GM11168 (cell line): ENCODE data around the gene AATK.

Experiments used
- in situ Hi-C: fragments of 300-500 bp; cut with MboI; formaldehyde crosslinking; loops from one replicate; pipeline ENCODE4 v1.12.0; 2022; ENCODE audit warnings: low sequenced_read_pairs; ENCODE audit not compliant: unreplicated experiment

The AATK gene, protein sequence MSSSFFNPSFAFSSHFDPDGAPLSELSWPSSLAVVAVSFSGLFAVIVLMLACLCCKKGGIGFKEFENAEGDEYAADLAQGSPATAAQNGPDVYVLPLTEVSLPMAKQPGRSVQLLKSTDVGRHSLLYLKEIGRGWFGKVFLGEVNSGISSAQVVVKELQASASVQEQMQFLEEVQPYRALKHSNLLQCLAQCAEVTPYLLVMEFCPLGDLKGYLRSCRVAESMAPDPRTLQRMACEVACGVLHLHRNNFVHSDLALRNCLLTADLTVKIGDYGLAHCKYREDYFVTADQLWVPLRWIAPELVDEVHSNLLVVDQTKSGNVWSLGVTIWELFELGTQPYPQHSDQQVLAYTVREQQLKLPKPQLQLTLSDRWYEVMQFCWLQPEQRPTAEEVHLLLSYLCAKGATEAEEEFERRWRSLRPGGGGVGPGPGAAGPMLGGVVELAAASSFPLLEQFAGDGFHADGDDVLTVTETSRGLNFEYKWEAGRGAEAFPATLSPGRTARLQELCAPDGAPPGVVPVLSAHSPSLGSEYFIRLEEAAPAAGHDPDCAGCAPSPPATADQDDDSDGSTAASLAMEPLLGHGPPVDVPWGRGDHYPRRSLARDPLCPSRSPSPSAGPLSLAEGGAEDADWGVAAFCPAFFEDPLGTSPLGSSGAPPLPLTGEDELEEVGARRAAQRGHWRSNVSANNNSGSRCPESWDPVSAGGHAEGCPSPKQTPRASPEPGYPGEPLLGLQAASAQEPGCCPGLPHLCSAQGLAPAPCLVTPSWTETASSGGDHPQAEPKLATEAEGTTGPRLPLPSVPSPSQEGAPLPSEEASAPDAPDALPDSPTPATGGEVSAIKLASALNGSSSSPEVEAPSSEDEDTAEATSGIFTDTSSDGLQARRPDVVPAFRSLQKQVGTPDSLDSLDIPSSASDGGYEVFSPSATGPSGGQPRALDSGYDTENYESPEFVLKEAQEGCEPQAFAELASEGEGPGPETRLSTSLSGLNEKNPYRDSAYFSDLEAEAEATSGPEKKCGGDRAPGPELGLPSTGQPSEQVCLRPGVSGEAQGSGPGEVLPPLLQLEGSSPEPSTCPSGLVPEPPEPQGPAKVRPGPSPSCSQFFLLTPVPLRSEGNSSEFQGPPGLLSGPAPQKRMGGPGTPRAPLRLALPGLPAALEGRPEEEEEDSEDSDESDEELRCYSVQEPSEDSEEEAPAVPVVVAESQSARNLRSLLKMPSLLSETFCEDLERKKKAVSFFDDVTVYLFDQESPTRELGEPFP (N-terminal part only)

DNA sequence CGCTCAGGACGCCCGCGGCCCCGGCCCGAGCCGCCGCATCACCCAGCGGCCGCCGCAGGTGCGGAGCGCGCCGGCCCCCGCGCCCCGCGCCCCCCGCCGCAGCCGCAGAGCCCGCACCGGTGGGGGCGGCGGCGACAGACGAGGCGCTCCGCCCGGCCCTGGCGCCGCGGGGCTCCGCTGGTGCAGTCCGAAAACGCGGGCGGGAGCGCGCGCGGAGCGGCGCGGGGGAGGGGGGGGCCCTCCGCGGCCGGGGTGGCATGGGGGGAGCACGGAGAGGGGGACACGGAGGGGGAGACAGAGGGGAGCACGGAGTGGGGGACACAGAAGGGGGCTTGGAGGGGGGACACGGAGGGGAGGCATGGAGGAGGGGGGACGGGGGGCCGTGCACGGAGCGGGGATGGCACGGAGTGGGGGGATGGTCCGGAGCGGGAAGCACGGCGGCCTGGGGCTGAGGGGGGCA, at the start of gene AATK:
AATK (minus strand) TSS at position 189 of the 460 bp plus-strand sequence. CDS start 229 bp downstream, outside the sequence.
- in situ Hi-C loops = no loop called here

DNA sequence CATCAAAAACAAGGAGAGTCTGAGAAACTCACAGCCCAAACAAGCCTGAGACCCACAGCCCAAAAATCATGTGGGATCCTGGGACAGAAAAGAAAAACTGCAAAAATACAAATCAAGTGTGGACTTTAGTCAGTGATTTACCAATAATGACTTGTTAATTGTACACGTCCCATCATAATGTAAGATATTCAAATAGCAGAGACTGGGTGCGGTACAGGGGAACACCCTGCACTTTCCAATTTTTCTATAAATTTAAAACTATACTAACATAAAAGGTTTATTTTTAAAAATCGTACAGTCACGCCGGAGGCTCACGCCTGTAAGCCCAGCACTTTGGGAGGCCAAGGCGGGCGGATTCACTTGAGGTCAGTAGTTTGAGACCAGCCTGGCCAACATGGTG, 48.0 kb upstream of the AATK start:
- in situ Hi-C loops = no loop called here

DNA sequence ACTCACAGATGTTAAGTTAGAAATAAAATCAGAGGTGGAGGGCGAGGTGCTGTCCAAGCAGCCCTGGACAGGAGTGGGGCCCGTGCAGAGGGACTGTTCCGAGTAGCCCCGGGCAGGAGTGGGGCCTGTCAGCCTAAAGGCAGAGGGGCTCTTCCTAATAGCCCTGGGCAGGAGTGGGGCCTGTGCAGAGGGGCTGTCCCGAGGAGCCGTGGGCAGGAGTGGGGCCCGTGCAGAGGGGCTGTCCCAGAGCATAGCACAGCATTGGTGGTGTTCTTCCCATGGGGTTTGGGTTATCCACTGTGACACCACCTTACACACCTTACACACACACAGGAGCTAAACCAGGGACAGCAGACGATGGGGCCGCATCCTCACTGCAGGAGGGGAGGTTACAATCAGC, 46.3 kb upstream of the AATK start:
- in situ Hi-C loops = no loop called here

DNA sequence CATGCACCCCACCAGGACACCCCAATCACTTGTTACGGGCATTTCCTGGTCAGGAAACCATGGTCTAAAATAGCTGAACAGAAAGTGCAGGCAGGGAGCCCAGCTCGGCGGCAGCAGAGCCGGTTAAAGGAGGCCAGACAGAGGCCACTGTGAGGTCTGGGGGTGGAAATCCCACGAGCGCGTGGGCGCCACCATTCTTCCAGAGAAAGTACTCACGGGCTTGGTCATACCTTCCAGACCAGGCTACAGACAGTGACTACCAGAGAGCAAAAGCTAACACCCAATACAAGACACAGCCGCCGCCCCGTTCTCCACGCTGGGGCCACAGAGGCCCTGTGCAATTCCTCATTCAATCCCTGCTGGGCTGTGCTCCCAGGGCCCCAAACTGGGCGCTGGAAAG, 44.8 kb upstream of the AATK start:
- in situ Hi-C loops = no loop called here

DNA sequence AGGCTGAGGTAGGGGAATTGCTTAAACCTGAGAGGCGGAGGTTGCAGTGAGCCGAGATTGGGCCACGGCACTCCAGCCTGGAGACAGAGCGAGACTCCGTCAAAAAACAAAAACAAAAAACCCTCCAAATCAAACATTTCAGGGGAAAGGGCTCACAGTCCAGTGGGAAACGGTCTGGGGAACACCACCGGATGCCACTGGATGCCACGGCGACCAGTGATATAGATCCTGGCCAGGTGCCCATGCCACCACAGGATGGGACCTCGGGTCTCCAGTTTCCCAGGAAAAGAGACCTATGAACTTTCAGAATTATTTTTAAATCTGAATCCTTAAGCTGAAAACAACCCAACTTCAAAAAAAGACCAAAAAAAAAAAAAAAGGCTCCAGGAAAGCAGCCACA, 44.4 kb upstream of the AATK start:
- in situ Hi-C loops = no loop called here

DNA sequence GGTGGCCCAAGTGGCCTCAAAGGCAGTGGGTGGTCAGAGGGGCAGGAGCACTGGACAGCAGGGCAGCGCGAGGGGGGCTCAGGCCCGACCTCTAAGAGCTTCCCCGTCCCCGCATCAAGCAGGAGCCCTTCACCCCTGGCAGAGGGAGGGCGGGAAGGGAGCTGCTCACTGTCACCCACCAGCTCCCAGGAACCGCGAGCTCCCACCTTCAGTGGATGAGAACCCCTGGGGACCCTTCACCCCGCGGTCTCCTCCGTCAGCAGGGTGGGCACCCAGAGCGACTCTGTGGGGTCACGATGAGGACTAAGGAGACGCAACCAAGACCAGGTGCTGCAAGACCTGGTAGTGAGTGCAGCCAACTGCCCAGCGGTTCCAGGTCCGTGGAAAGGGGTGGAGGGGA, 43.1 kb upstream of the AATK start:
- in situ Hi-C loops = no loop called here

DNA sequence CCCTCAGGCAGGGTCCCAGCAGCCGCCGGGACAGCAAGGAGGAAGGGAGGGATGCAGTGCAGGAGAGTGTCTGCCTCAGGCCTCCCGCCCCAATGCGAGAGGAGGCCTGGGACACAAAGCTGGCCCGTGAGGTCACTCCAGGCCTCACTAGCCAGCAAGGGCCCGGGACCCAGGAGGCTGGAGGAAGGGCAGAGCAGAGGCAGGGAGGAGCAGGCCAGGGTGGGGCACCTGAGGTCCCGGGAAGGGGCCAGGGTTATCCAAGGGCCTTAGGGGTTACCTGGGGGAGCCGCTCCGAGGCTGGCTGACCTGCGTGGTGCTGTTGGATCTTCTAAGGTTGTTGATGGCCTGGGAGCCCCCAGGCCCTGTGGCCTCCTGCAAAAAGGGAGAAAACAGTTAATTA, 42.6 kb upstream of the AATK start:
- in situ Hi-C loops = no loop called here

DNA sequence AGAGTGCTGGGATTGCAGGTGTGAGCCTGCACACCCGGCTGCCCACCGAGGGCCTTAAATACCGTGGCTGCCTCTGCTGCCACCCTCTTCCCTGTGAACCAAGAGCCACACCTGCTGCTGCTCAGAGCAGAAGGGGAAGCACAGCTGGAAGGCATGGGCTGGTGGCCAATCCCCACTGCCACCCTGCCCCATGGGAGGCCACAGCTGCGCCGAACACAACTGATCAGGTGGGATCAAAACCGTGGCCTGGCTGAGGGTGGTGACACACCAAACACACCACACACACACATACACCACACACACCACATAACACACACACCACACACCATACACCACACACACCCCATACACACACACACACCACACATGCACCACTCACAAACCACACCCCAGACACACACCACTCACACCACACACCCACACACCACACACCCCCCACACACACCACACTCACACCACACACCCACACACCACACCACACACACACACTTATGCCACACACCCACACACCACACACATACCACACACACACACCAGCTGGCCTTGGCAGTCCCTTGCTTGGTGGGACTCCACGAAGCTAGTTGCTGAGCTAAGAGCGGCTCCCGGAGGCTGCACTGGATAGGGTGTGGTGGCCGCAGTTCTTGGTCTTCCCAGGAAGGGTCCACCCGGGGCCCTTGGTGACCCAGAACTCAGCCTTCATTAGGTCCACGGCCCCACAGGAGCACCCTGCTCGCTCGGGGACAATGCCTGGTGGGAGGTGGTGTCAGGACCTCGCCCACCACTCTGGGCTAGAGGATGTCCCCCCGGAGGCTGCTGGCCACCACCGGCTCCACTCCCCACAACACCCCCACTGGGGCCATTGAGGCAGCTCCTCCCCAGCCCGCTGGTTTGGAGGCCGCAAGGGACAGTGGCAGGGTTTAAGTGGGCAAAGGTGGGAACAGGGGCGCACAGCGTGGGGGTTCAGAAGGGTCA, 41.9 kb upstream of the AATK start:
- in situ Hi-C loops = no loop called here

DNA sequence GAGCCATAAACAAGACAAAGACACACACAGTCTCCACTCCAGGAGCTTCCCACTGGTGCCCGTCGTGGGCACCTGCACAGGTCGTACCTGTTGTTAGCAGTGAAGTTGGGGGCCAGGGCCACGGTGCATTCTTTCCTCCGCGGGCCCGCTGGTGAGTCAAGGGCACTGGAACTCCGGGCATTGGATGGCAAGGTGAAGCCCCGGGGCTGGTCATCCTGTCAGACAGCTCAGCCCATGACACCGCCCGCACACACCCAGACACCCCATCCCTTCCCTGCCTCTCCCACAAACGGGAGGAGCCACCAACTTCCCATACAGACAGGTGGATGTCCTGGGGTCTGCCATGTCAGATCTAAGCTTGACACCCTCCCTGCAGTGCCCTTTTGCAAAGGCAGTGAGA, 40.6 kb upstream of the AATK start:
- in situ Hi-C loops = no loop called here

DNA sequence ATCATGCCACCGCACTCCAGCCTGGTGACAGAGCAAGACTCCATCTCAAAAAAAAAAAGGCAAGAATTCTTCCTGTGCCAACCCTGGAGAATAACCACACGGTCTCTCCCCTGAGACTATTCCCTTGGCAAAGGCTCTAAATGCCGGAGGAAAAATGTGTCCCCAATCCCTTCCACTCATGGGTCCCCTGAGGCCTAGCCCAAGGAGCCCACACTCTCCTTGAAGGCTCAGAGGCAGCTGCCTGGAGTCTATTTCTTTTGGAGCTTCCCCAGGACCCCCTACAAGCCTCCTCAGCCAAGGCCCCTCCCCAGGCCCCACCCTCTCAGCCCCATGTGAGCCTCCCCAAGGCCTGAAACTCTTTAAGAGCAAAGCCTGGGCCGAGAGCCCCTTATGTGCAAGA, 40.1 kb upstream of the AATK start:
- in situ Hi-C loops = no loop called here

DNA sequence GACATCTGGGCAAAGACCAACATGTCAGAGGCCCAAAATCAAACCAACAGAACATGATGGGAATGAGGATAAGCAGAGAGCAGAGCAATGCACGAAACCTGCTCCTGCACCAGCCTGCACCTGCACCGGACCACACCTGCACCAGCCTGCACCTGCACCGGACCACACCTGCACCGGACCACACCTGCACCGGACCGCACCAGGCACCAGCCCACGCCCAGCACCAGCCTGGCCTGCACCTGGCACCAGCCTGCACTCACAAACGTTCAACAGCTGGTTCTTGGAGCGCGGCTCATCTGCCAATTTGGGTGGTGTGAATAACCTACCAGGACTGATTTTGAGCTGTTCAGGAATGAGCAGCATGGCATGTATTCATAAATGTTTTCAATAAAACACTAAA, 38.6 kb upstream of the AATK start:
- in situ Hi-C loops = no loop called here

DNA sequence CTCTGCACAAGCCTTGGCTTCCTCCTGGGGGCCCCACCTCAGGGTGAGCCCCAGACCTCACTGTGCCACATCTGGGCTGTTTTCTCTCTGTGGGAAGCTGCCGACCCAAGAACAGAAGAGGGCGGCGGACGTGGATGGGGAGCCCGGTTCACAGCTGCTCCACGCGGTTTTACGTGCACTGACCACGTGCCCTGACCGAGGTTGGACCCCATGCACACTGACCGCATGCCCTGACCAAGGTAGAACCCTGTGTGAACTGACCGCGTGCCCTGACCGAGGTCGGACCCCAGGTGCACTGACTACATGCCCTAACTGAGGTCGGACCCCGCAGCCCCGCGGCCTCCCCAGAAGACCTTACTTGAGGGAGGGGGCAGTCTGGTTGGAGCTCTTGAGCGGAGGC, 37.1 kb upstream of the AATK start:
- in situ Hi-C loops = no loop called here

DNA sequence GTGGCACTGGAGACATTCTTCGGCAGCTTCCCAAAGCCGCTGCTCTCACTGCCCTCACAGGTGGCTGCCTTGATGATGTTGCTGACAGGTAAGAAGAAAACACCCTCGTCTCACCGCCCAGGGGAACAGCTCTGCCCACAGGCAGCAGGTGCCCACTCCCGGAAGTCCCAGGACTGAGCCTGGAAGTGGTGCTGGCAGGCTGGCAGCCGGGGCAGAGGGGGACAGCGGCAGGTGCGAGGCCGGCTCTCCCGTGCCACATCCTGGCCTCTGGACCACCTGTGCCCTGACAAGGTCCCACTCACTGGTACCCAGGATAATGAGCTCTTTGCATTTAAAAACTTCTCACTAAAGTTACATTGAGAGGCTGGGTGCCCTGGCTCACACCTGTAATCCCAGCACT, 36.3 kb upstream of the AATK start:
- in situ Hi-C loops = no loop called here

DNA sequence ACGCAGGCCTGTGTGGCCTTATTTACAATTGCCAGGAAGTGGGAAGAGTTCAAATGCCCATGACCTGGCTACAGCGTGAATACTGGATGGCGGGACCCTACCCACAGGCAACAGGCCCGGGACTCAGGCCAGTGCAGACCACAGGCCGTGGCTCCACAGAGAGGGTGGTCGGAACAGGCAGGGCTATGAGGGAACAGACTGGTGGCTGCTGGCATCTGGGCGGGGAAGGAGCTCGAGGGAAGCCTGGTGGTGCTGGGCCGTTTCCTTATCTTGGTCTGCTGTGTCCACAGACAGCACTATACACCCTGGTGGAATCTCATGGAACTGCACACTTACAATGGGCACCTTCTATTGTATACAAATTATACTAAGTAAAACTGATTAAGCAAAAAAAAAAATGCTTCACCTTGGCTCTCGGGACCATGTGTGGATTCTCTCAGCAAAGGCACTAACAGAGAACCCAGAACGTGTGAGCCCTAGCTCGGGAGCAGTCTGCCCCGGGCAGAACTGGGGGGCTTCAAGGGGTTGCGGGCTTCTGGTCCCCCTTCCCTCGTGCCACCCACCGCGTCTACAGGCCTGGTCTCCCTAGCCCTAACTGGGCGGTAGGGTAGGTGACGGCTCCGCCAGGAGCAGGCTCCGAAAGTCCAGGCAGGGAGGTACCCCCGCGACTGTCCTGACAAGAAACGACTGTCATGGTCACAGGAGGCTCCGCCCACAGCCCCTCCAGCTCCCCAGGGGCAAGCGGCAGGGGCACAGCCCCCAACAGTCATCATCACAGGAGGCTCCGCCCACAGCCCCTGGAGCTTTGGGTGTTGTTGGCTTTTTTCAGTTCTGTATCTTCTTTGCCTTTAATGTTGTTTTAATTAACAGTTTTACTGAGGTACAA, 34.9 kb upstream of the AATK start:
- in situ Hi-C loops = no loop called here

DNA sequence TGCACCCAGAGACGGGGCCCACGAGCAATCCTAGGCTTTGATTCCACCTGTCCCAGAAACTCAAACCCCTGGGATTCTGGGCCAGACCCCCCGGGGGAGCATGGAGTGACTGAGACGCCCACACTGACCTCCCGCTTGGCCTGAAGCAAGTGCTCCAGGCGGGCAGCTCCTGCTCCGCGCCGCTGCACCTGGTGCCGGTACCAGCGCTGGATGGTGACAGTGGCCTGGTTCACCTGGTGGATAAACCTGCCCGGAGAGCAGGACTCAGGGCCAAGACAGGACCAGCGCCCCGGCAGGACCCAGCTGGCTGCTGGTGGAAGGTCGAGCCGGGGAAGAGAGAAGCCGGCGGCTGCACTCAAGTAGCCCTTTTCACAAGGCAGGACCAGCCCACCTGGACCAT, 34.2 kb upstream of the AATK start:
- in situ Hi-C loops = no loop called here

DNA sequence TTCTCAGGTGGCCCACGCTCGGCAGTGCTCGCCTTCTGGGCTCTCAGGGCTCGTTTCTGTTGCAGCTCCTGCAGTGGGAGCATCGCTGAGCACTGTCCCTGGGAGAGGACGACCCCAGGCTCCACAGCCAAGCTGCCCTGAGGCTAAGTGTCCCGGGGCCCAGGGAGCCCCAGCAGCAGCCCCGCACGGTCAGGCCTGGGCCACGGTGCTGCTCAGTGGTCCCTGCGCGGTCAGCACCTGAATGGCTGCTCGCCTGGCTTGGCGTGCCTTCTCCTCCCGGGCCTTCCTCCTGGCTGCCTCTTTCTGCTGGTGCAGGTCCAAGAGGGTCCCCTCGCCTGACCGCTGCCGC, 33.4 kb upstream of the AATK start:
- in situ Hi-C loops = no loop called here

DNA sequence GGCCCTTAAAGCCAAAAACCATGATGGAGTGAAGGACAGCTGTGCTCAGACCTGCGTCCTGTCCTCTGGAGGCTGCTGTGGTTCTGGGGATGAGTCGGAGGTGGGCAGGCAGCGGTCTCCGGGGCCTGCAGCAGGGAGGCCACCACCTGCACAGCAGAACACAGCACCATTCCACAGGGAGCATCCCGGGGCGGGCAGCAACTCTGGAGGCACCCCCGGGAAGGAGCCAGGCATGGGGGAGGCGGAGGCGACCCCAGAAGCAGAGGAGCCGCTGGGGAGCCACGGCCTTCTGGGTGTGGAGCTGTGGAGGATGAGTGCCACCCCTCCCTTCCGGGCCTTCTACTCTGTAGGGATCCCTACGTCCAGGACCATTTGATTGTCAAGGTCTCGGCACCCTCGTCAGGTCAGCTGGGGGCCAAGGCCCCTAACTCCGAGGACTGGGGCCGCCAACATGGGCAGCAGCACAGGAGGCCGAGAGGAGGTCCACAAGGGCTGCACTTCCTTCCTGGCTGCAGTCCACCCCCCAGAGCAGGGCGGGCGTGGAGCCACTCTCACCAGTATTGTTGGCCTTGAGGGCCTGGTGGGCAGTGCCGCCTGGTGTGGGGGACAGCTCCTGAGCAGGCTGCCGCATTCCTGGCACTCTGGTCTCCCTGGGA, 32.9 kb upstream of the AATK start:
- in situ Hi-C loops = no loop called here

DNA sequence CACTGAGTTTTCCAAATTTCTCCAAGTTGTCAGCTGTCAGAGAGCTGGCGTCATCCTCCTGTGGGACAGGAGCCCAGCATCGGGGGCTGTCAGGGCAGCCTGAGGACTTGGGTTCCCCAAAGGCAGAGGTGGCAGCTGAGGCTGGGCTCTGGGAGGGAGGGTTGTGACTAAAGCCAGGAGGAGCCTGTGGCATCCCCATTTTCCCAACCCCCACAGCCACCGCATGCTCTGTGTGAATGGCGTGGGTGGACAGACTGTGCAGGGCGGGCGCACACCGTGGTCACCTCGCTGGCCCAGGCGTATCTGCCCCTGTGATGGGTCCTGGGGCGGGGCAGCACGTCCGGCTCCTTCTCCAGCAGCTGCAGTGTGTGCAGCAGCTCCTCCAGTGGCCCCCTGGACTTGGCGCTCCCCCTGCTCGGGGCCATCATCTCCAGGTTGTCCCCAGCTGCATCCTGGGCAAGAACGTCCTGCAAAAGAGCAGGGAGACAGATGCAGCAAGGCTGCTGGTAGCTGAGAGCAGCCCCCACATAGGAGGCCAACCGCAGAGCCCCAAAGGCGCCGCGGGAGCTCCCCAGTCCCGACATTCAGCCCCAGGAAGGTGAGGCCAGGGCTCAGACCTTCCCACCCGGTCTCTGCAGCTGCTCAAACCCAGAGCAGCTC, 31.9 kb upstream of the AATK start:
- in situ Hi-C loops = no loop called here
